ENCODE data around the gene CHMP4A. TPM values are rescaled to one million over a fixed set of nuclear protein-coding genes. Genes with fewer than 3 reads are reported as not detected.

The CHMP4A gene
- total and polyA plus RNA-seq, 9 of the 15 experiments (the other 6 are each of a cell fraction or from before 2014, with no cell fraction given): 28.8 to 104 (median 52.7) TPM

- Histone ChIP-seq H2AFZ (ENCODE audit: low read depth, low read length) (peak within 1 kb of the TSS; percentile 82), H3K9ac (ENCODE audit: insufficient read depth in 1 of 2, low read depth in 2 of 2, low read length in 2 of 2) (peak within 1 kb of the TSS; percentile 78 to 92), H4K20me1 (replicated peaks; ENCODE audit: control insufficient read depth, insufficient read depth, low read length) (no peaks in the 10 kb centered on the region), H3K79me2 (ENCODE audit: control insufficient read depth, insufficient read depth, low read length) (peaks cover 10% of the 10 kb centered on the region; the same call in 2 of the 3 replicates), H3K27me3 (ENCODE audit: control insufficient read depth in 2 of 2, insufficient read depth in 2 of 2, low read length in 2 of 2) (no peaks in the 10 kb centered on the region), H3K4me2 (ENCODE audit: insufficient read depth, low read length) (peak within 1 kb of the TSS; percentile 95), H3K27ac (ENCODE audit: extremely low read depth, low read depth, low read length) (peak within 1 kb of the TSS; percentile 76), H3K9me1 (ENCODE audit: control insufficient read depth, insufficient read depth, low read length) (no peaks in the 10 kb centered on the region), H3K4me1 (replicated peaks in 1 of 2; ENCODE audit: control insufficient read depth in 2 of 2, insufficient read depth in 2 of 2, low read length in 2 of 2) (peaks cover 10 to 23% of the 10 kb centered on the region in 2 experiments; a peak in 4 of 5 replicates), H3K4me3 (peak within 1 kb of the TSS; percentile 50), H3K9me3 (replicated peaks; ENCODE audit: control insufficient read depth, insufficient read depth, low read depth, low read length) (no peaks in the 10 kb centered on the region), H3K36me3 (ENCODE audit: control insufficient read depth, insufficient read depth, low read length) (peaks cover 69% of the 10 kb centered on the region; the same call in 2 of the 3 replicates)
- ChIA-PET CTCF (ENCODE audit: low intra/inter-chr PET ratio) (interaction anchor here (0.6 to 0.8 kb wide), 2 partner anchors 147 to 171 kb away, joined by 3 to 4 read pairs; no protein-coding TSS in a partner anchor), POLR2A (interaction anchor here (0.6 to 1.9 kb wide), 13 partner anchors 10 to 119 kb away, joined by 3 to 9 read pairs (median 5); partner anchors contain the start of genes CARMIL3, IPO4, PCK2 and RNF31)
- peak; percentile 99 for FAIRE-seq
- ATAC-seq: peak; percentile 99
- peak; percentile 88 to 96 (median 90) for DNase-seq (ENCODE audit: extremely low read depth in 1 of 4, low spot score in 3 of 4)
- 0% methylated on average over 12 of the region's 12 CpGs for WGBS (ENCODE audit: insufficient coverage, low coverage, missing lambda C conversion rate)
- TSS peak; percentile 40 for BruUV-seq (replicated peaks)
- intact Hi-C loops (cut with micrococcal nuclease): no loop called here
- in situ Hi-C loops (cut with MboI): no loop called here
- no peak for TF ChIP-seq NELFE (IDR thresholded peaks at IDR 0.05; ENCODE audit: insufficient read depth, insufficient read length)
- peak in 1 of 2 experiments; percentile 26; a peak in 2 of 4 replicates for TF ChIP-seq TBL1XR1 (IDR thresholded peaks at IDR 0.05; ENCODE audit: low read length in 2 of 2)
- TF ChIP-seq ETV1 (tag; conservative IDR thresholded peaks at IDR 0.05; ENCODE audit: low read depth): no peak
- TF ChIP-seq L3MBTL2 (IDR thresholded peaks at IDR 0.05): peak; percentile 46
- TF ChIP-seq JUN (IDR thresholded peaks at IDR 0.05; ENCODE audit: borderline replicate concordance, low read depth, low read length): peak; percentile 52; the same call in 1 of the 2 replicates
- no peak for TF ChIP-seq JUN (CRISPR knock-in tag; IDR thresholded peaks at IDR 0.05; ENCODE audit: borderline replicate concordance)
- peak; percentile 46; the same call in 1 of the 2 replicates for TF ChIP-seq CXXC5 (CRISPR knock-in tag; IDR thresholded peaks at IDR 0.05)
- TF ChIP-seq EP400 (IDR thresholded peaks at IDR 0.05): peak; percentile 80
- TF ChIP-seq PHTF2 (CRISPR knock-in tag; IDR thresholded peaks at IDR 0.05): no peak
- peak; percentile 58 for TF ChIP-seq NEUROD1 (IDR thresholded peaks at IDR 0.05; ENCODE audit: borderline replicate concordance, low read depth, low read length, partially characterized antibody)
- TF ChIP-seq MEF2D (tag; conservative IDR thresholded peaks at IDR 0.05; ENCODE audit: low read depth): no peak
- TF ChIP-seq HEY1 (CRISPR knock-in tag; IDR thresholded peaks at IDR 0.05; ENCODE audit: borderline replicate concordance): no peak
- peak; percentile 42 for TF ChIP-seq EP300 (IDR thresholded peaks at IDR 0.05; ENCODE audit: low read length)
- no peak for TF ChIP-seq ZNF253 (CRISPR knock-in tag; conservative IDR thresholded peaks at IDR 0.05)
- peak; percentile 75 for TF ChIP-seq SP1 (CRISPR knock-in tag; IDR thresholded peaks at IDR 0.05)
- no peak for TF ChIP-seq ELF4 (CRISPR knock-in tag; IDR thresholded peaks at IDR 0.05)
- TF ChIP-seq HINFP (tag; conservative IDR thresholded peaks at IDR 0.05; ENCODE audit: low read depth): no peak
- TF ChIP-seq SIRT6 (IDR thresholded peaks at IDR 0.05; ENCODE audit: low read depth, low read length): no peak
- peak; percentile 54 for TF ChIP-seq NCOR1 (IDR thresholded peaks at IDR 0.05)
- TF ChIP-seq GTF2F1 (IDR thresholded peaks at IDR 0.05; ENCODE audit: low read depth, low read length): no peak
- 0 out of 2 replicates have a peak, but pooled peaks have one; percentile 27 for TF ChIP-seq NR2C1 (IDR thresholded peaks at IDR 0.05)
- TF ChIP-seq NR2C1 (tag; IDR thresholded peaks at IDR 0.05): peak; percentile 33; the same call in 1 of the 2 replicates
Observed at GRCh38 chr14:24160850-24161804, 52.2 kb downstream of the CHMP4A start, which contains the start of gene IRF9. Gene IRF9, plus strand, starts transcription at chr14:24161265. Its CDS starts 880 bp downstream, at chr14:24162145.

Data from K562 (cell line).